Activated naive CD8-positive, alpha-beta T cell treated with anti-CD3 and anti-CD28 coated beads for 36 hours (primary cell): ENCODE data around the gene ASCL4. TPM values are rescaled to one million over a fixed set of nuclear protein-coding genes. Genes with fewer than 3 reads are reported as not detected.
"Not testable (repeated sequence)": the region's sequence is repeated elsewhere in the genome, so short reads cannot be mapped to it uniquely, and the experiment has no call there.

Source experiments
- DNase-seq: peaks from one replicate; pipeline ENCODE4 v3.0.0; 2021
- H3K27ac Mint-ChIP-seq: one replicate; pipeline ENCODE4 v1.8.0; 2022; ENCODE audit warnings: mild to moderate bottlenecking, moderate library complexity, mixed read lengths
- H3K27me3 Mint-ChIP-seq: one replicate; pipeline ENCODE4 v1.8.0; 2022; ENCODE audit warnings: mild to moderate bottlenecking, mixed read lengths
- H3K36me3 Mint-ChIP-seq: one replicate; pipeline ENCODE4 v1.8.0; 2021; ENCODE audit warnings: mild to moderate bottlenecking, mixed read lengths
- H3K4me1 Mint-ChIP-seq: one replicate; pipeline ENCODE4 v1.8.0; 2021; ENCODE audit warnings: mixed read lengths
- H3K4me3 Mint-ChIP-seq: one replicate; pipeline ENCODE4 v1.8.0; 2022; ENCODE audit warnings: mild to moderate bottlenecking, moderate library complexity, mixed read lengths
- H3K9me3 Mint-ChIP-seq: one replicate; pipeline ENCODE4 v1.8.0; 2022; ENCODE audit warnings: mixed read lengths
- total RNA-seq, 2 experiments: library from RNA; stranded (reverse); gene quantifications; one replicate each; pipeline ENCODE4 v1.2.3, GENCODE V29; 2021

The ASCL4 gene
- total RNA-seq, result not detected

- Mint-ChIP-seq H3K27me3 (peaks cover 79% of the 10 kb centered on the region), H3K36me3 (no peaks in the 10 kb centered on the region), H3K4me3 (peak within 1 kb of the TSS; percentile 11), H3K4me1 (peaks cover 18% of the 10 kb centered on the region), H3K27ac (no peak within 1 kb of the TSS), H3K9me3 (no peaks in the 10 kb centered on the region)
- DNase-seq, result no peak
Observed at GRCh38 chr12:107774349-107775029, at the start of gene ASCL4. Gene ASCL4 (plus strand): TSS chr12:107774704. CDS start chr12:107775219, 515 bp downstream.

GRCh38 chr12:107727327-107727726 is 47.2 kb upstream of the ASCL4 start:
- H3K27me3 Mint-ChIP-seq, H3K4me3 Mint-ChIP-seq, H3K9me3 Mint-ChIP-seq, DNase-seq, H3K27ac Mint-ChIP-seq, H3K4me1 Mint-ChIP-seq: not testable (repeated sequence)
- H3K36me3 Mint-ChIP-seq, result peaks cover 21% of the 10 kb centered on the region

- H3K9me3 Mint-ChIP-seq, DNase-seq, H3K4me1 Mint-ChIP-seq, H3K4me3 Mint-ChIP-seq, H3K27me3 Mint-ChIP-seq, H3K27ac Mint-ChIP-seq: not testable (repeated sequence)
- H3K36me3 Mint-ChIP-seq, result peaks cover 17% of the 10 kb centered on the region
Observed at GRCh38 chr12:107727742-107728141, 46.8 kb upstream of the ASCL4 start.

DNA sequence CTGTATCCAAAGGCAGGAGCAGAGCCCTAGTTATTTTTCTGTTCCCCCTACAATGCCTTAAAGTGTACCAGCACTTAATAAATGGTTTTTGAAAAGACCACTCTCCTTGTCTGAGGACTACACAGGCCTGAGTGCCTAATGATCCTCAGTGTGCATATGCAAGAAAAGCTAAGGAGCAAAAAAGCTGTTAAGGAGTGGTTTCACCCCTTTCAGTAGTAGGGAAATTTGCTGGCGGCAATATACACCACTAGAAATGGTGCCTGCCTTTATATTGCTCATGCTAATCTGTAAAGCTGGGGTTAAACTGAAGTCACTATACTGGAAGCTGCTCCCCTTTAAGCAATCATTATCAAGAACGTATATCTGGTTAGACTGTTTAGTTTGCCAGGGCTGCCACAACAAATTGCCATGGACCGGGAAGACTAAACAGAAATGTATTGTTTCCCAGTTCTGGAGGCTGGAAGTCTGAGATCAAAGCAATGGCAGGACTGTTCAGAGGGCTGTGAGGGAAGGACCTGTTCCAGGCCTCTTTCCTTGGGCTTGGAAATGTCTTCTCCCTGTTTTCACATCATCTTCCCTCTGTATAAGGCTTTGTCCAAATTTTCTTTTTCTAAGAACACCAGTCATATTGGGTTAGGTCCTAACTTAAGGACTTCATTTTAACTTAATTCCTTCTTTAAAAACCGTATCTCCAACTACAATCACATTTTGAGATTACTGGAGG is 43.7 kb upstream of the ASCL4 start:
- no peaks in the 10 kb centered on the region for H3K4me1 Mint-ChIP-seq
- H3K27me3 Mint-ChIP-seq, result no peaks in the 10 kb centered on the region
- no peaks in the 10 kb centered on the region for H3K9me3 Mint-ChIP-seq
- DNase-seq, result no peak
- peaks cover 7% of the 10 kb centered on the region for H3K36me3 Mint-ChIP-seq
- no peak overlapping the region for H3K27ac Mint-ChIP-seq
- no peak overlapping the region for H3K4me3 Mint-ChIP-seq

DNA sequence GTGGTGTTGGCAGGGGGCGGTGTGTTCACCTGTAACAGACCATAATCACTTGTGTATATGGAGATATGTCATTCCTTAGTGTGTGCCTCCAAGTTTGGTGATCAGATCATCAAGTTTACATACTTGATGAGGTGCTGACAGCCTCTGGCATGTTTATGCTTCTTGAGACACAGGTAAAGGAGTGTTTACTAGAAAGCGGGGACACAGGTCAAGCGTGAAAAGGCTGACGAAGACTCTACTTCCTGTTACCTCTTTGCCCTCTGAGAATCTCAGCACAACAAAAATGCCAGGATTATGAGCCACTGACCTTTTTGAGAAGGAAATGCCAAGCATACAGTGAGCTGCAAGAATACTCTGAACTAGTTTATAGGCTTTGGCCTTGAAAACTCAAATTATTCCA is 43.1 kb upstream of the ASCL4 start:
- H3K4me1 Mint-ChIP-seq, result no peaks in the 10 kb centered on the region
- peaks cover 7% of the 10 kb centered on the region for H3K36me3 Mint-ChIP-seq
- no peak for DNase-seq
- no peak overlapping the region for H3K27ac Mint-ChIP-seq
- no peaks in the 10 kb centered on the region for H3K27me3 Mint-ChIP-seq
- H3K4me3 Mint-ChIP-seq, result no peak overlapping the region
- H3K9me3 Mint-ChIP-seq, result no peaks in the 10 kb centered on the region

DNA sequence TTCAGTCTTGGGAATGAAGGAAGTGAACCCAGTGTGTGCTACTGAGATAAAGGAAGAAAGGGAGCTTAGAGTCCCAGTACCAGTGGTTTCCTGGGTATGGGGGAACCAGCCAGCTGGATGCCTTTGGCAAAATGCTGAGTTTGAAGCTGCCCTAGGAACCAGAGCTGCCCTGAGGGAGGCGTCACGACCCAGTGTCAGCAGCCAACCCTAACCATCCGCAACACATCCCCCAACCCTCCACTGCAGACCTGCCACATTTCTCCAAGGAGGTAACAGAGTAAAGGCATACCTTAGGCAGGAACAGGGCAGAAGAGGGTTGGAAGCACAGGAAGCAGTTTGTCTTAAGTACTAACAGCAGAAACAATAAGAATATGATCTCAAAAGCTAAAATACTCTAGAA is 42.1 kb upstream of the ASCL4 start:
- Mint-ChIP-seq H3K9me3 (no peaks in the 10 kb centered on the region), H3K4me3 (no peak overlapping the region), H3K4me1 (peaks cover 2% of the 10 kb centered on the region), H3K27me3 (no peaks in the 10 kb centered on the region), H3K36me3 (peaks cover 10% of the 10 kb centered on the region), H3K27ac (no peak overlapping the region)
- DNase-seq, result no peak

GRCh38 chr12:107734139-107734538 is 40.4 kb upstream of the ASCL4 start:
- no peaks in the 10 kb centered on the region for H3K27me3 Mint-ChIP-seq
- peaks cover 21% of the 10 kb centered on the region for H3K36me3 Mint-ChIP-seq
- no peak for DNase-seq
- no peak overlapping the region for H3K27ac Mint-ChIP-seq
- no peaks in the 10 kb centered on the region for H3K9me3 Mint-ChIP-seq
- no peak overlapping the region for H3K4me3 Mint-ChIP-seq
- H3K4me1 Mint-ChIP-seq, result peaks cover 4% of the 10 kb centered on the region

- Mint-ChIP-seq H3K4me3 (no peak overlapping the region), H3K27ac (no peak overlapping the region), H3K9me3 (no peaks in the 10 kb centered on the region), H3K27me3 (no peaks in the 10 kb centered on the region), H3K4me1 (peaks cover 4% of the 10 kb centered on the region), H3K36me3 (peaks cover 25% of the 10 kb centered on the region)
- DNase-seq, result no peak
Observed at GRCh38 chr12:107735763-107736162, 38.7 kb upstream of the ASCL4 start.

DNA sequence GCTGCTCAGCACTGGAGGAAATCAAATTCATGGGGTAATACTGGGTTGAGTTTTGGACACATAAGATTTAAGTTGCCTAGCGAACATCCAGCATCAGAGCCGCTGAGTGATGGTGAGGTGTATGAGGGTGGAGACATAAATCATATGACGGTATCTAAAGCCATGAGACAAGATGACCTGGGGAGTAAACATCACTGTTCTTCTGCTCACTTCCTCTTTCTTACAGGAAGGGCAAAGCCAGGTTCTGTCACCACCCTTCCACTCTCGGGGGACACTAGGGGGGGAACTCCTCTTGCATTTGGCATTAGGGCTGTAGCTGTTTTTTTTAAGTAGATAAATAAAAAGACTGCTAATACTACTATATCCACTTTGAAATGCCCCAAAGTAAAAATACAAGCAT is 37.6 kb upstream of the ASCL4 start:
- no peaks in the 10 kb centered on the region for H3K9me3 Mint-ChIP-seq
- peaks cover 4% of the 10 kb centered on the region for H3K4me1 Mint-ChIP-seq
- peak overlapping the region; percentile 25 for H3K27ac Mint-ChIP-seq
- H3K27me3 Mint-ChIP-seq, result no peaks in the 10 kb centered on the region
- no peak overlapping the region for H3K4me3 Mint-ChIP-seq
- no peak for DNase-seq
- H3K36me3 Mint-ChIP-seq, result peaks cover 31% of the 10 kb centered on the region

GRCh38 chr12:107748472-107748871 is 26.0 kb upstream of the ASCL4 start:
- peaks cover 13% of the 10 kb centered on the region for H3K36me3 Mint-ChIP-seq
- no peak overlapping the region for H3K27ac Mint-ChIP-seq
- no peaks in the 10 kb centered on the region for H3K9me3 Mint-ChIP-seq
- no peaks in the 10 kb centered on the region for H3K27me3 Mint-ChIP-seq
- H3K4me1 Mint-ChIP-seq, result peaks cover 5% of the 10 kb centered on the region
- DNase-seq, result no peak
- H3K4me3 Mint-ChIP-seq, result no peak overlapping the region

DNA sequence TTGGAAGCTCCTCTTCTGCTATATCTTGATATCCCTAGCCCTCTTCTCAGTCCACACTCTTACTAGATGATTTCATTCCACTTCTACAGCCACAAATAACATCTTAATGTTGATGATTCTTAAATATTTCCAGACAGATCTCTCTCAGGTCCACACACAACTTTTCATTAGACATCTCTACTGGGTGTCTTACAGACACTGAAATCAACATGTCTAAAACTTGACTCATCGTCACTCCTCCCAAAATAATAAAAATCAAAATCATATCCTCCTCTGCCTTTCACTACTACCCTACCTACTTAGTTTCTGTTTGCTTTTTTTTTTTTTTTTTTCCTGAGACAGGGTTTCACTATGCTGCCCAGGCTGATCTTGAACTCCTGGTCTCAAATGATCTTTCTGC is 25.4 kb upstream of the ASCL4 start:
- DNase-seq, result no peak
- no peaks in the 10 kb centered on the region for H3K9me3 Mint-ChIP-seq
- no peaks in the 10 kb centered on the region for H3K27me3 Mint-ChIP-seq
- peaks cover 5% of the 10 kb centered on the region for H3K4me1 Mint-ChIP-seq
- peaks cover 16% of the 10 kb centered on the region for H3K36me3 Mint-ChIP-seq
- H3K27ac Mint-ChIP-seq, result no peak overlapping the region
- no peak overlapping the region for H3K4me3 Mint-ChIP-seq

DNA sequence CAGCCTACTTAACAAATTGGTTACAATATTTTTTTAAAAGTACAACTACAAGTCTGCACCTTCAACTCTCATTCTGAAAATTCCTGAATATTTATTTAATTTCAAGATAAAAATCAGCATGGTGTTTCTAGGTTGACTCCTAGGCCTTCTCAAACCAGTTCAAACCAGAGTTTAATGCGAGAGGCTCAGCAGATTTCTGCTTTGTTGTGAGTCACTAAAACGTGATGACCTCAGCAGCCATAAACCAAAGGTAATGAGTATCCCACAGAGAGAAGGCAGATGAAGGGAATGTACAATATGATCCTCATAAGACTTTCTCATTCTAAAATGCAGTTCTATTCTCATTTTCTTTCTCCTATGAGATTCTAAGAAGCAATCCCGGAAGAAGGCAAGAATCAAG is 15.1 kb upstream of the ASCL4 start:
- DNase-seq, result no peak
- peak overlapping the region; percentile 82 for H3K27ac Mint-ChIP-seq
- peaks cover 11% of the 10 kb centered on the region for H3K36me3 Mint-ChIP-seq

DNA sequence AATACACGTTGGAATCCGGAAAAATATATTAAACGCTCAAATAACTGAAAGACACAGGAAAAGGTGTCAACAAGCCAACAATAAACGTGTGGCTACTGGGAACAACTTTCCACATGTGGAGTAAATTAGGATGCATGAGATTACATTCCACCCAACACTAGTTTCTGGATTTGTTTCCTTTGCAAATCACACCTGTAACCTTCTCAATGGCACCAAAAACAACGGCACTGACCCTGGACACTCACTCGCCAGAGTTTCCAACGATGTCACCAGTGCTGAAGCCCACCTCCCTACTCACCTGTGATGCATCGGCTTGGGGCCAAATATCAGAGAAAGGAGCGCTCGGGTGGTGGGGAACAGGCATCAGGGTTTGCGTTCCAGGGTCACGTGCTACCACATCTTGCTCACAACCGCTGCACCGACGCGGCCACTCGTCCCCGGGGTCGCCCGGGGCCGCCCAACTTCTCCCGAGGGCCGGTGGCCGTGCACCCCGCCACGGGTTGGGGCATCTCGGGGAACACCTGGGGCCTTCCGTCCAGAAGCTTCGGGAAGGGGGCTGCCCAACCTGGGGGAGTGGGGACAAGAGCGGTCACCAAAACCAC is 14.2 kb upstream of the ASCL4 start:
- Mint-ChIP-seq H3K9me3 (peaks cover 2% of the 10 kb centered on the region), H3K27me3 (no peaks in the 10 kb centered on the region), H3K27ac (peak overlapping the region; percentile 82), H3K36me3 (peaks cover 8% of the 10 kb centered on the region), H3K4me3 (peak overlapping the region; percentile 89), H3K4me1 (peaks cover 19% of the 10 kb centered on the region)
- peak; percentile 41 for DNase-seq

More for the DNA sequence above, 15.1 kb upstream of the ASCL4 start:
- peaks cover 2% of the 10 kb centered on the region for H3K9me3 Mint-ChIP-seq
- H3K4me3 Mint-ChIP-seq, result peak overlapping the region; percentile 89
- H3K27me3 Mint-ChIP-seq, result no peaks in the 10 kb centered on the region
- peaks cover 19% of the 10 kb centered on the region for H3K4me1 Mint-ChIP-seq

GRCh38 chr12:107760809-107761501 is 13.5 kb upstream of the ASCL4 start, which contains the start of gene PRDM4:
Gene PRDM4 (minus strand): TSS chr12:107761137. CDS start chr12:107760515, 622 bp downstream.
- peak; percentile 96 for DNase-seq
- Mint-ChIP-seq H3K4me3 (peak within 1 kb of the TSS; percentile 89), H3K4me1 (peaks cover 19% of the 10 kb centered on the region), H3K27ac (peak within 1 kb of the TSS; percentile 82), H3K36me3 (peaks cover 8% of the 10 kb centered on the region), H3K27me3 (no peaks in the 10 kb centered on the region), H3K9me3 (peaks cover 2% of the 10 kb centered on the region)

DNA sequence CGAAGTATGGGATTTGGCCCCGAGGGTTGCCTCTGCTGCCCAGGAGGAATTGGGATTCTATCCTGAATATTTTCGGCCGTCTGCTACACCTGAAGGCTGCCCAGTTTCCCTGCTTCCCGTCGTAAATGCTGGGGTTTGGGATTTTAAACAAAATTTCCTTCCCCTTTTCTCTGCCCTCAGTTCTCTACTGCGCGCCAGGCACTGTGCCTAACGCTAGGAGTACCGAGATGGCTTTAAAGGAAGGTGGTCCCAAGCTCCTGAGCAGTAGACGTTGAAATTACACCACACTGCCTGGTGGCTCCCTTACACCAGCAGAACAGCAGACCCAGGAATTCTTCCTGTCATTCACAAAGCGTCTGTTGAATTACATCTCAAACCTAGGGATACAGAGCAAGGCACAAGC is 13.0 kb upstream of the ASCL4 start:
- Mint-ChIP-seq H3K27me3 (no peaks in the 10 kb centered on the region), H3K27ac (peak overlapping the region; percentile 60), H3K36me3 (peaks cover 8% of the 10 kb centered on the region), H3K9me3 (peaks cover 2% of the 10 kb centered on the region), H3K4me1 (peaks cover 19% of the 10 kb centered on the region), H3K4me3 (peak overlapping the region; percentile 80)
- no peak for DNase-seq
